IPS DF 6.9 (cell line): ENCODE data around the gene MAST3.

Experiments used
- DNase-seq: peaks from one replicate; pipeline ENCODE4 v3.0.0-alpha.2; 2013; ENCODE audit warnings: low read depth, low spot score
- H3K27ac ChIP-seq: one replicate; pipeline ENCODE4 v1.5.1; 2013; ENCODE audit warnings: low read length, control low read depth
- H3K27me3 ChIP-seq: 2 replicates; pipeline ENCODE4 v1.6.1; 2013; ENCODE audit warnings: mild to moderate bottlenecking, low read length; ENCODE audit not compliant: control insufficient read depth, insufficient read depth
- H3K36me3 ChIP-seq: 2 replicates; pipeline ENCODE4 v1.6.1; 2013; ENCODE audit warnings: low read length; ENCODE audit not compliant: control insufficient read depth, insufficient read depth
- H3K4me1 ChIP-seq: 2 replicates; pipeline ENCODE4 v1.6.1; 2013; ENCODE audit warnings: low read length; ENCODE audit not compliant: control insufficient read depth, insufficient read depth
- H3K4me3 ChIP-seq: 2 replicates; pipeline ENCODE4 v1.5.1; 2013; ENCODE audit warnings: mild to moderate bottlenecking, low read length
- H3K9me3 ChIP-seq: 2 replicates; pipeline ENCODE4 v1.6.1; 2013; ENCODE audit warnings: low read length, inconsistent platforms; ENCODE audit not compliant: control insufficient read depth, insufficient read depth
- WGBS: extraction: QIAGEN DNeasy Blood & Tissue Kit; methylation state at CpG from one replicate; pipeline ENCODE4 v1.1.7; 2013; ENCODE audit warnings: mixed read lengths, missing lambda C conversion rate; ENCODE audit not compliant: insufficient read length, insufficient coverage; 5-methylcytosine and 5-hydroxymethylcytosine counted together

Gene MAST3

DNA sequence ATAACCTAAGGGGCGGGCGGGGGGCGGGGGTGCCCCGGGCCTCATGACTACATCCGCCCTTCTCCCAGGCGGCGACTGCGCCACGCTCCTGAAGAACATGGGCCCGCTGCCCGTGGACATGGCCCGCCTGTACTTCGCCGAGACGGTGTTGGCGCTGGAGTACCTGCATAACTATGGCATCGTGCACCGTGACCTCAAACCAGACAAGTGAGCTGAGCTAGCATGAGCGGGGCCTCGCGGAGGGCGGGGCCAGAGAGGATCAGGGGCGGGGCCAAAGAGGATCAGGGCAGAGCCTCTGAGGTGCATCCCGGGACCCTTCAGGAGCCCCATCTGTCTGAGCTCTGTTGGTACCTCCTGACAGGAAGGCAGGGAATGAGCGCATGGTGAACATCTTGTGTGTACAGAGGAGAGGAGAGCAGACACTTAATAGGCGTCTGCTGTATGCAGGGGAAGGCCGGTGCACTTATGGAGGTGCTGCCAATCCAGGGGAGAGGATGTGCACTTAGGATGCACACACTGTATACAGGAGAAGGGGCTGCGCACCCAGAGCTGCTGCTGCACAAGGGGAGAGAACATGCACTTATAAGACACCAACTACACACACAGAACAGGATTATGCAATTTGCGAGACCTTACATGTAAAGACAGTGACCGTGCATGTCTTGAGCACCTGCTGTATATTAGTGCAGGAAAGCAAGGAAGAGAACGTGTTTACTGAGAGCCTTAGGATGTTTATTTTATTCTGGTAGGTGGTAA is 34.4 kb downstream of the MAST3 start:
- peaks cover 10% of the 10 kb centered on the region; the same call in 1 of the 2 replicates for H3K36me3 ChIP-seq

DNA sequence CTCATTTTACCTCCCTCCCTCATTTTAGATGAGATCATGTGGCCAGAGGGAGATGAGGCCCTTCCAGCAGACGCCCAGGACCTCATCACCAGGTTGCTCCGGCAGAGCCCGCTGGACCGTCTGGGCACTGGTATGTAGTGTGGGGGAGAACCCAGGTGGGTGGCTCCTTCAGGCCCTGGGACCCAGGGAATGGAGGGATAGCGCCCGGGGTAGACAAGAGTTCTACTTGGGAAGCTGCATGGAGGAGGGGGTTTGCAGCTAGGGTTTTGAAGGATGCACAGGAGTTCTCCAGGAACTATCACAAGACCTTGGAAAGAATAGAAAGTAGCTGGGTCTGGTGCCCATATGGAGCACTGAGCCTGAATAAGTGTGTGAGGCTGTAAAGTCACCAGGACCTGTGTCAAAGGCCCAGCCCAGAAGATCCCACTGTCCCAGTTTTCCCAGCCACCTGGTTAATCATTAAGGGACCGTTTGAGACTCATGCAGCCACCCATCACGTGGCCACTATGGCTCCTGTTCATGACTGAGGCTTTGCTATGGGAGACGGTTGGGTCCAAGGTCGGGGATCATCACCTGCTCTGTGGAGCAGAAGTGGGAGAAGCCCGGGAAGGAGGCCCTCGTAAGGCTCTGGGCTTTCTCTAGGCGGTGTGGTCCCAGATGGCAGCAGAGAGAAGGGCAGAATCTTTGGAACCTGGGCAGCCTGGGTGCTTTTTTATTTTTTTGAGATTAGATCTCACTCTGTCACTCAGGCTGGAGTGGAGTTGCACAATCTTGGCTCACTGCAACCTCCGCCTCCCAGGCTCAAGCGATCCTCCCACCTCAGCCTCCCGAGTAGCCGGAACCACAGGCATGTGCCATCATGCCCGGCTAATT is 38.4 kb downstream of the MAST3 start:
- peaks cover 14% of the 10 kb centered on the region for H3K36me3 ChIP-seq
- DNase-seq: no peak
- H3K27me3 ChIP-seq: no peaks in the 10 kb centered on the region
- no peak overlapping the region for H3K4me3 ChIP-seq
- H3K4me1 ChIP-seq: no peaks in the 10 kb centered on the region
- no CpG with 5 or more reads among the region's 18 CpGs for WGBS
- no peak overlapping the region for H3K27ac ChIP-seq
- H3K9me3 ChIP-seq: no peaks in the 10 kb centered on the region

More for the DNA sequence above, 34.4 kb downstream of the MAST3 start:
- Histone ChIP-seq H3K4me3 (no peak overlapping the region), H3K4me1 (no peaks in the 10 kb centered on the region), H3K27ac (no peak overlapping the region), H3K27me3 (no peaks in the 10 kb centered on the region), H3K9me3 (no peaks in the 10 kb centered on the region)
- DNase-seq: no peak
- no CpG with 5 or more reads among the region's 31 CpGs for WGBS

DNA sequence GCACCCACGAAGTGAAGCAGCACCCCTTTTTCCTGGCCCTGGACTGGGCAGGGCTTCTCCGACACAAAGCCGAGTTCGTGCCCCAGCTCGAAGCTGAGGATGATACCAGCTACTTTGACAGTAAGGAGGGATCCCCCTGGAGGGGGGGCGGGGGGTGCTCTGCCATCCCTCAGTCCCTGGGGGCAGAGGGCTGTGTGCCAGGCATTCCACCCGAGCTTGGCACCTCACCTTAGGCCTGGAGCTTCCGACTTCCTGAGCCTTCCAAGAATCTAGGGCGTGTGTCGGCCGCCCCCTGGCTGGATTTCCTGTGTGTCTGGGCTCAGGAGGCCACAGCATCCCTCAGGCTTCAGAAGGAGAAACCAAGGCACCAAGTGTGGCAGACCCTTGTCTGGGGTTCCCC is 39.7 kb downstream of the MAST3 start:
- Histone ChIP-seq H3K36me3 (peaks cover 19% of the 10 kb centered on the region), H3K4me1 (no peaks in the 10 kb centered on the region), H3K27ac (no peak overlapping the region), H3K9me3 (no peaks in the 10 kb centered on the region), H3K27me3 (no peaks in the 10 kb centered on the region), H3K4me3 (no peak overlapping the region)
- WGBS: no CpG with 5 or more reads among the region's 11 CpGs
- DNase-seq: no peak

DNA sequence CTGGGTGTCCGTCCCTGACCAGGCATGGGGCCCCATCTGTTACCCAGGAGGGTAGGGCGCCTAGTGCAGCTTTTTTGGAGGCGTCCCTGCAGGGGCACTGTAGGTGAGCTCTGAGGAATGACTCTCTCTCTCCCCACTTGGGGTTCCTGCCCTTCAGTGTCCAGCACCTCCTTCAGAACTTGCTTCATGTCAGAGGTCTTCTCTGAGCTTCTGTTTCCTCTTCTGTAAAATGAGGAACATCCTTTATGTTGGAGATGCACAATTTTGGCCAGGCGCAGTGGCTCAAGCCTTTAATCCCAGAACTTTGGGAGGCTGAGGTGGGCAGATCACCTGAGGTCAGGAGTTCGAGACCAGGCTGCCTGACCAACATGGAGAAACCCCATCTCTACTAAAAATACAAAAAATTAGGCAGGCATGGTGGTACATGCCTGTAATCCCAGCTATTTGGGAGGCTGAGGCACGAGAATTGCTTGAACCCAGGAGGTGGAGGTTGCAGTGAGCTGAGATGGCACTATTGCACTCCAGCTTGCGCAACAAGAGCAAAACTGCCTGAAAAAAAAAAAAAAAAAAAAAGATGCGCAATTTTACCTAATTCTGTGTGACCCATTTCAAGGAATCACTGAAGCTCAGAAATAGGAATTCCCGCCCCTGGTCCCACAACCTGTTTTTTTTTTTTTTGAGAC is 40.2 kb downstream of the MAST3 start:
- H3K4me3 ChIP-seq: no peak overlapping the region
- H3K27me3 ChIP-seq: no peaks in the 10 kb centered on the region
- DNase-seq: no peak
- no peaks in the 10 kb centered on the region for H3K9me3 ChIP-seq
- no CpG with 5 or more reads among the region's 9 CpGs for WGBS
- H3K36me3 ChIP-seq: peaks cover 19% of the 10 kb centered on the region
- no peak overlapping the region for H3K27ac ChIP-seq
- H3K4me1 ChIP-seq: no peaks in the 10 kb centered on the region

DNA sequence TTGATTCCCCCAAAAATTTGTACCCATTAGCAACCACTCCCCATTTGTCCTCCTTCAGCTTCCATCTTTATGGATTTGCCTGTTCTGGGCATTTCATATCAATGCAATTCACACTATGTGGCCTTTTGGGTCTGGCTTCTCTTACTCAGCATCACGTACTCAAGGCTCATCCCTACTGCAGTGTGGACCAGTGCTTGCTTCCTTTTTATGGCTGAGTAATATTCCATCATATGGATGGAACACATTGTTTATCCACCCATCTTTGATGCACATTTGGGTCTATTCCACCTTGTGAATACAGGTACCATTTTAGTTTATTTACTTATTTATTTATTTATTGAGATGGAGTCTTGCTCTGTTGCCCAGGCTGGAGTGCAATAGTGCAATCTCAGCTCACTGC is 42.9 kb downstream of the MAST3 start:
- no CpG with 5 or more reads among the region's 1 CpG for WGBS
- Histone ChIP-seq H3K9me3 (no peaks in the 10 kb centered on the region), H3K4me1 (no peaks in the 10 kb centered on the region), H3K27me3 (no peaks in the 10 kb centered on the region), H3K27ac (no peak overlapping the region), H3K4me3 (no peak overlapping the region), H3K36me3 (peaks cover 22% of the 10 kb centered on the region)
- DNase-seq: no peak

DNA sequence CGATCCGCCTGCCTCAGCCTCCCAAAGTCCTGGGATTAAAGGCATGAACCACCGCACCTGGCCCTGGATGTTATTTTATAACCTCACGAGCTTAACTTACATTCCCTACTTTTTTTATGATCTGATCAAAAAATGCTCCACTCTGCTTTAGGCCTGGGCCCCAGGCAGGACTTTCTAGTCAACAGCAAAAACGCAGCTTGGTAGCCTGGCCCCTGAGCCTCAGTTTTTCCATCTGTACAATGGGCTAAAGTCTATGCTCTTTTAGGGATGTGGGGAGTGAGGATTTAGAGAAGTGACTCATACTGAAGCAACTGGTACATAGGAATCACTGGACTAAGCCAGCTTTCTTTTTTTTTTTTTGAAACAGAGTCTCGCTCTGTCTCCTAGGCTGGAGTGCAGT is 43.5 kb downstream of the MAST3 start:
- Histone ChIP-seq H3K4me3 (no peak overlapping the region), H3K27ac (no peak overlapping the region), H3K9me3 (no peaks in the 10 kb centered on the region), H3K27me3 (no peaks in the 10 kb centered on the region), H3K4me1 (no peaks in the 10 kb centered on the region), H3K36me3 (peaks cover 21% of the 10 kb centered on the region)
- WGBS: no CpG with 5 or more reads among the region's 6 CpGs
- no peak for DNase-seq

DNA sequence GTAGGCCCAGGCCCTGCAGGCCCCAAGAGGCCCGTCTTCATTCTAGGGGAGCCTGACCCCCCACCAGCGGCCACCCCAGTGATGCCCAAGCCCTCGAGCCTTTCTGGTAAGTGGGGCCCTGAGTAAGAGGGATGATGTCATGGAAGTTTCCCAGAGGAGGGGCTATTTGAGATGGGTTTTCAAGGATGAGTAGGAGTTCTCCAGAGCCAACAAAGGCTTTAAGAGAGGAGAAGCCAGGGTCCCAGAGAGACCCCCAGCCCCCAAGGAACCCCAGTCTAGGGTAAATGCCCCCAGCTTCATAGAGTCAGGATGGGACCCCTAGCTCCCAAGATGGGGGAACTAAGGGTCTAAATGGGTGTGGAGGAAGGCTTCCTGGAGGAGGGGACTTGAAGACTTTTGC is 46.3 kb downstream of the MAST3 start:
- H3K36me3 ChIP-seq: peaks cover 24% of the 10 kb centered on the region
- no CpG with 5 or more reads among the region's 3 CpGs for WGBS
- H3K4me1 ChIP-seq: no peaks in the 10 kb centered on the region
- H3K27me3 ChIP-seq: no peaks in the 10 kb centered on the region
- no peak for DNase-seq
- H3K27ac ChIP-seq: no peak overlapping the region
- H3K4me3 ChIP-seq: no peak overlapping the region
- no peaks in the 10 kb centered on the region for H3K9me3 ChIP-seq

DNA sequence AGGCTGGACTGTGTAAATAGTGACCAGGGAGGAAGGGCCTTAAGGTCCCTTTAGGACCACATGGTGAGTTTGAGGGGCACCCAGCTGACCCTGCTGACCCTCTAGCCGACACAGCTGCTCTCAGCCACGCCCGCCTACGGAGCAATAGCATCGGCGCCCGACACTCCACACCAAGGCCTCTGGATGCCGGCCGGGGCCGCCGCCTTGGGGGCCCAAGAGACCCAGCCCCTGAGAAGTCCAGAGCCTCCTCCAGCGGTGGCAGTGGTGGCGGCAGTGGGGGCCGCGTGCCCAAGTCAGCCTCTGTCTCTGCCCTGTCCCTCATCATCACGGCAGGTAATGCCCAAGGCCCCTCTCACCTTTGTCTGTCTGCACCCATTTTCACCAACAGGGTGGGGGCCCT is 46.8 kb downstream of the MAST3 start:
- Histone ChIP-seq H3K36me3 (peaks cover 26% of the 10 kb centered on the region), H3K27ac (no peak overlapping the region), H3K4me3 (no peak overlapping the region), H3K9me3 (no peaks in the 10 kb centered on the region), H3K4me1 (no peaks in the 10 kb centered on the region), H3K27me3 (no peaks in the 10 kb centered on the region)
- no peak for DNase-seq
- no CpG with 5 or more reads among the region's 16 CpGs for WGBS

DNA sequence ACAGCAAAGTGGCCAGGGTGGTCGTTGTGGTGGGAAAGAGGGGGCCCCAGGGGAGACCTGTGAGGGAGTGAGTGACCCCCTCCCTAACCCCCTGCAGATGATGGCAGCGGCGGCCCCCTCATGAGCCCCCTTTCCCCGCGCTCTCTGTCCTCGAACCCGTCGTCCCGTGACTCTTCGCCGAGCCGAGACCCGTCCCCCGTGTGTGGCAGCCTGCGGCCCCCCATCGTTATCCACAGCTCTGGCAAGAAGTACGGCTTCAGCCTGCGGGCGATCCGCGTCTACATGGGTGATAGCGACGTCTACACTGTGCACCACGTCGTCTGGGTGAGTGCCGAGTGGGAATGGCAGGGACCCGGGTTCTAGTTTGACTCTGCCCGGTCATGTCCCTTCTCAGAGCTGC is 47.3 kb downstream of the MAST3 start:
- H3K36me3 ChIP-seq: peaks cover 26% of the 10 kb centered on the region
- no peak overlapping the region for H3K4me3 ChIP-seq
- no peak for DNase-seq
- H3K4me1 ChIP-seq: no peaks in the 10 kb centered on the region
- no peak overlapping the region for H3K27ac ChIP-seq
- H3K9me3 ChIP-seq: no peaks in the 10 kb centered on the region
- H3K27me3 ChIP-seq: no peaks in the 10 kb centered on the region
- no CpG with 5 or more reads among the region's 28 CpGs for WGBS

DNA sequence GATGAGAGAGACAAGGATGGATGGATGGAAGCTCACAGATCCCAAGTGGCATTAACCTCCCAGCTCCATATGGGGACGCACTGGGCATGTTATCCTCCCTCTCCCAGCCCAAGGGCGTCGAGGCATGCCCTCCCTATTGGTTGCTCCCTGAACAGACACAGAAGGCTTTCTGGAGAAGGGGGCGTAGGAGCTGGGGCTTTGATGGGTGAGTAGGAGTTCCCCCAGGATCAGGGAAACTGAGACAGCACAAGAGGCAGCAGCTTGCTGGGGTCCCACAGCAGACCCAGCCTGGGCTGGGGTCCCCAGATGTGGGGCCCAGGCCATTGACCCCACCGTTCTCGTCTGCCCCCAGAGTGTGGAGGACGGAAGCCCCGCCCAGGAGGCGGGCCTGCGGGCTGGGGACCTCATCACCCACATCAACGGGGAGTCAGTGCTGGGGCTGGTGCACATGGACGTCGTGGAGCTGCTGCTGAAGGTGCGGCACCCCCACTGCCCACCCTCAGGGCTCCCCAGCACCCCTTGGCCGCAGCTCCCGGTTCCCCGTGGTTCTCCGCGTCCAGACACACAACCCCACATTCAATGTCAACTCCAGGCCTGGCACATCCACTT is 47.9 kb downstream of the MAST3 start:
- no peak for DNase-seq
- Histone ChIP-seq H3K4me1 (no peaks in the 10 kb centered on the region), H3K27me3 (no peaks in the 10 kb centered on the region), H3K4me3 (no peak overlapping the region), H3K36me3 (peaks cover 24% of the 10 kb centered on the region), H3K27ac (no peak overlapping the region), H3K9me3 (no peaks in the 10 kb centered on the region)
- WGBS: no CpG with 5 or more reads among the region's 19 CpGs
